K562 (cell line): ENCODE results near the gene RPL38. TPM values are rescaled to one million over a fixed set of nuclear protein-coding genes. Genes with fewer than 3 reads are reported as not detected.

ENCODE experiments used
- ATAC-seq: fragments of 200-7000 bp; cut with Tn5 transposase; 3 replicates; pipeline ENCODE4 v1.9.1; 2020; ENCODE audit warnings: moderate library complexity
- BruUV-seq: library from RNA; stranded (reverse); fragments of 400-500 nt; replicated peaks from 2 replicates; lab custom pipeline; 2021; lab: Mats Ljungman, UMichigan
- CTCF ChIA-PET: fragments of 300-600 bp; formaldehyde crosslinking; extraction: SDS; loops from one replicate; lab custom pipeline; 2021; ENCODE audit warnings: low intra/inter-chr PET ratio; lab: Yijun Ruan, JAX
- POLR2A ChIA-PET: fragments of 300-600, 350-650 bp; sonication (Branson Sonifier 250); formaldehyde crosslinking; extraction: SDS; loops from one replicate; lab custom pipeline; 2021; ENCODE audit warnings: antibody characterized with exemption, inconsistent platforms; lab: Yijun Ruan, JAX
- DNase-seq, 4 experiments: peaks; one replicate each; pipeline versions ENCODE4 v3.0.0 to v3.0.0-alpha.2; 2011 to 2018; ENCODE audit warnings: low spot score in 3 of 4, mixed read lengths in 3 of 4; ENCODE audit errors: extremely low read depth in 1 of 4
- FAIRE-seq: peaks from 2 replicates; lab custom pipeline; 2011; peaks lifted over from hg19 to GRCh38; lab: Jason Lieb, UNC
- H2AFZ ChIP-seq: 2 replicates; pipeline ENCODE4 v1.6.0; 2011; ENCODE audit warnings: low read depth, low read length, control low read depth, inconsistent platforms
- H3K27ac ChIP-seq: fragments of 200-600 bp; 3 replicates; pipeline ENCODE4 v1.8.0; 2011; ENCODE audit warnings: low read depth, mild to moderate bottlenecking, control low read depth, inconsistent platforms, low read length, moderate library complexity, mixed read lengths; ENCODE audit errors: extremely low read depth
- H3K27me3 ChIP-seq, 2 experiments: fragments of 300-600 bp in 1 of 2; 2 replicates in 1 of 2; 3 replicates in 1 of 2; pipeline versions ENCODE4 v1.6.0 to v1.8.0; 2011; ENCODE audit warnings: inconsistent platforms in 2 of 2, low read length in 2 of 2, mild to moderate bottlenecking in 1 of 2, mixed read lengths in 1 of 2, moderate library complexity in 1 of 2; ENCODE audit not compliant: control insufficient read depth in 2 of 2, insufficient read depth in 2 of 2
- H3K36me3 ChIP-seq: fragments of 300-600 bp; 3 replicates; pipeline ENCODE4 v1.8.0; 2011; ENCODE audit warnings: mild to moderate bottlenecking, low read length, inconsistent platforms; ENCODE audit not compliant: control insufficient read depth, insufficient read depth
- H3K4me1 ChIP-seq, 2 experiments: fragments of 200-600 bp in 1 of 2; replicated peaks in 1 of 2; 2 replicates in 1 of 2; 3 replicates in 1 of 2; pipeline versions ENCODE4 v1.5.1 to v1.8.0; 2011; ENCODE audit warnings: inconsistent platforms in 2 of 2, low read length in 2 of 2, mild to moderate bottlenecking in 1 of 2, mixed read lengths in 1 of 2, moderate library complexity in 1 of 2; ENCODE audit not compliant: control insufficient read depth in 2 of 2, insufficient read depth in 2 of 2
- H3K4me2 ChIP-seq: 2 replicates; pipeline ENCODE4 v1.6.1; 2011; ENCODE audit warnings: low read length, control low read depth, inconsistent platforms, mixed read lengths; ENCODE audit not compliant: insufficient read depth
- H3K4me3 ChIP-seq: fragments of 200-600 bp; sonication (generic), shearing (Covaris generic); 2 replicates; pipeline ENCODE4 v1.5.1; 2016; ENCODE audit warnings: control low read depth, inconsistent platforms
- H3K79me2 ChIP-seq: fragments of 200-600 bp; 3 replicates; pipeline ENCODE4 v1.8.0; 2011; ENCODE audit warnings: low read length, inconsistent platforms; ENCODE audit not compliant: control insufficient read depth, insufficient read depth
- H3K9ac ChIP-seq, 2 experiments: 2 replicates each; pipeline versions ENCODE4 v1.6.0 to v1.6.1; 2011; ENCODE audit warnings: low read depth in 2 of 2, low read length in 2 of 2, control low read depth in 1 of 2, inconsistent platforms in 1 of 2, mild to moderate bottlenecking in 1 of 2, mixed read lengths in 1 of 2; ENCODE audit not compliant: insufficient read depth in 1 of 2
- H3K9me1 ChIP-seq: one replicate; pipeline ENCODE4 v1.6.0; 2011; ENCODE audit warnings: inconsistent platforms, mild to moderate bottlenecking, low read length, moderate library complexity; ENCODE audit not compliant: control insufficient read depth, insufficient read depth
- H3K9me3 ChIP-seq: replicated peaks from 2 replicates; pipeline ENCODE4 v1.5.1; 2011; ENCODE audit warnings: low read depth, low read length, inconsistent platforms; ENCODE audit not compliant: control insufficient read depth, insufficient read depth
- H4K20me1 ChIP-seq: replicated peaks from 2 replicates; pipeline ENCODE4 v1.6.1; 2011; ENCODE audit warnings: low read length, inconsistent platforms, mixed read lengths; ENCODE audit not compliant: control insufficient read depth, insufficient read depth
- FOXK1 ChIP-seq: sonication (generic); formaldehyde crosslinking; IDR thresholded peaks from 2 replicates; pipeline ENCODE4 v1.8.0; 2022; ENCODE audit warnings: missing genetic modification reagents, mild to moderate bottlenecking, borderline replicate concordance
- MECOM ChIP-seq: fragments of 250-450 bp; sonication (Bioruptor Pico); IDR thresholded peaks from 2 replicates; pipeline ENCODE4 v1.8.0; 2022; ENCODE audit warnings: inconsistent platforms
- RERE ChIP-seq: sonication (generic); formaldehyde crosslinking; IDR thresholded peaks from 2 replicates; pipeline ENCODE4 v1.8.0; 2023; ENCODE audit warnings: missing genetic modification reagents, mild to moderate bottlenecking, borderline replicate concordance
- ZBTB17 ChIP-seq: fragments of 450-650 bp; formaldehyde crosslinking; IDR thresholded peaks from 2 replicates; pipeline ENCODE4 v1.4.0; 2020; ENCODE audit warnings: mild to moderate bottlenecking
- ZBTB34 ChIP-seq: fragments of 250-450 bp; sonication (Bioruptor Pico); IDR thresholded peaks from 2 replicates; pipeline ENCODE4 v1.8.0; 2021; ENCODE audit warnings: mild to moderate bottlenecking, moderate library complexity
- ZEB2 ChIP-seq: fragments of 450-650 bp; IDR thresholded peaks from 2 replicates; pipeline ENCODE4 v1.6.1; 2016
- WGBS: fragments of 100-300 bp; shearing (Covaris generic); methylation state at CpG from one replicate; pipeline ENCODE4 v1.1.6; 2016; ENCODE audit warnings: low coverage, mixed read lengths; ENCODE audit not compliant: insufficient coverage; ENCODE audit errors: missing lambda C conversion rate; 5-methylcytosine and 5-hydroxymethylcytosine counted together
- in situ Hi-C: fragments of 300-500 bp; cut with MboI; formaldehyde crosslinking; loops from 4 replicates; pipeline ENCODE4 v1.15.0; 2018; ENCODE audit warnings: inconsistent platforms, mixed read lengths
- intact Hi-C: fragments of 100-400 bp; cut with micrococcal nuclease; formaldehyde crosslinking; loops from 2 replicates; pipeline ENCODE4 v1.14.2; 2022
- polyA plus RNA-seq, 8 experiments: library from polyadenylated mRNA; depleted of rRNA in 4 of 8; stranded (reverse) in 5 of 8; unstranded in 3 of 8; fragments of >200 nt; fragmentation: Nextera tagmentation in 2 of 8; fragmentation: Illumina TruSeq in 1 of 8; extraction: Ambion mirVana in 2 of 8; extraction: Trizol in 1 of 8; gene quantifications; 2 replicates each; pipeline versions ENCODE4 v1.2.1 to v1.2.3, GENCODE V29; 2011 to 2014; ENCODE audit warnings: inconsistent platforms in 1 of 8, missing spikeins in 1 of 8
- total RNA-seq, 7 experiments: library from RNA; depleted of rRNA in 6 of 7; stranded (reverse); fragments of >200 nt in 6 of 7; fragmentation: Illumina TruSeq in 2 of 7; extraction: Trizol in 2 of 7; gene quantifications; 2 replicates each; pipeline versions ENCODE4 v1.2.1 to v1.2.3, GENCODE V29; 2011 to 2021; ENCODE audit warnings: low replicate concordance in 1 of 7
- TF ChIP-seq, protein P1 (sequence below): fragments of 250-450 bp; sonication (Bioruptor Pico); IDR thresholded peaks from 2 replicates; pipeline ENCODE4 v1.8.0; 2022; ENCODE audit warnings: inconsistent platforms, mild to moderate bottlenecking, moderate library complexity, borderline replicate concordance

RPL38 gene
- total and polyA plus RNA-seq, 9 of the 15 experiments (the other 6 are each of a cell fraction or from before 2014, with no cell fraction given), result 1,224 to 3,864 (median 1,939) TPM

DNA sequence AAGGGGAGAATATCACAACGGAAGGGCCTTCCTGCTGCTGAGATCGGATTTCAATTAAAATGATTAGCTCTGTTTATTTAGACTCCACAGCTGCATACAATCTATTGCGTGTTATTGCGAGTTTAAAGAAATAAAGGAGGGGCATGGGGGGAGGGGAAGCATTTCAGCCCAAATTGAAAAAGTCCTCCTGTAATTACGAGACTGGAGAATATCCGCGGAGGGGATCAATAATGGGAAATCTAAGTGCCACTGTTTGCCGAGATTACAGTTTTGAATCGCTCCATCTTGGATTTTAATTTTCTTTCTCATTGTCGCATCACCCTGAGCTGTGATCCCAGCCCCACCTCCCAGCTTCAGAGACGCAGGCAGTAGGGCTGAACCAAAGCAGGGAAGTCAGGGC, 15.7 kb upstream of the RPL38 start:
- in situ Hi-C loops (no loop called here), intact Hi-C loops (no loop called here)
- ChIA-PET POLR2A (interaction anchor here (1.1 to 1.3 kb wide), 2 partner anchors 12 to 659 kb away, joined by 3 to 5 read pairs; no protein-coding TSS in a partner anchor), CTCF (no interaction called here)
- Histone ChIP-seq H4K20me1 (peaks cover 15% of the 10 kb centered on the region), H3K9me1 (no peaks in the 10 kb centered on the region), H2AFZ (no peak overlapping the region), H3K4me1 (no peaks in the 10 kb centered on the region), H3K36me3 (no peaks in the 10 kb centered on the region), H3K27ac (no peak overlapping the region), H3K79me2 (no peaks in the 10 kb centered on the region), H3K9me3 (no peaks in the 10 kb centered on the region), H3K9ac (no peak overlapping the region), H3K4me2 (no peak overlapping the region), H3K27me3 (peaks cover 0 to 37% of the 10 kb centered on the region in 2 experiments; a peak in 3 of 5 replicates), H3K4me3 (no peak overlapping the region)
- no peak for ATAC-seq
- DNase-seq, result no peak
- 3% methylated on average over 11 of the region's 11 CpGs for WGBS
- FAIRE-seq, result no peak
- TF ChIP-seq ZBTB34 (CRISPR knock-in tag), result no peak
- TF ChIP-seq, protein P1, sequence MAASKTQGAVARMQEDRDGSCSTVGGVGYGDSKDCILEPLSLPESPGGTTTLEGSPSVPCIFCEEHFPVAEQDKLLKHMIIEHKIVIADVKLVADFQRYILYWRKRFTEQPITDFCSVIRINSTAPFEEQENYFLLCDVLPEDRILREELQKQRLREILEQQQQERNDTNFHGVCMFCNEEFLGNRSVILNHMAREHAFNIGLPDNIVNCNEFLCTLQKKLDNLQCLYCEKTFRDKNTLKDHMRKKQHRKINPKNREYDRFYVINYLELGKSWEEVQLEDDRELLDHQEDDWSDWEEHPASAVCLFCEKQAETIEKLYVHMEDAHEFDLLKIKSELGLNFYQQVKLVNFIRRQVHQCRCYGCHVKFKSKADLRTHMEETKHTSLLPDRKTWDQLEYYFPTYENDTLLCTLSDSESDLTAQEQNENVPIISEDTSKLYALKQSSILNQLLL, result no peak
- TF ChIP-seq ZEB2, result no peak
- no peak for TF ChIP-seq FOXK1 (CRISPR knock-in tag)
- no peak for TF ChIP-seq RERE (CRISPR knock-in tag)
- no peak for TF ChIP-seq MECOM
- no peak for TF ChIP-seq ZBTB17 (CRISPR knock-in tag)
- no TSS peak for BruUV-seq
